ENCODE measurements around the gene RAB3GAP1.

Gene RAB3GAP1

DNA sequence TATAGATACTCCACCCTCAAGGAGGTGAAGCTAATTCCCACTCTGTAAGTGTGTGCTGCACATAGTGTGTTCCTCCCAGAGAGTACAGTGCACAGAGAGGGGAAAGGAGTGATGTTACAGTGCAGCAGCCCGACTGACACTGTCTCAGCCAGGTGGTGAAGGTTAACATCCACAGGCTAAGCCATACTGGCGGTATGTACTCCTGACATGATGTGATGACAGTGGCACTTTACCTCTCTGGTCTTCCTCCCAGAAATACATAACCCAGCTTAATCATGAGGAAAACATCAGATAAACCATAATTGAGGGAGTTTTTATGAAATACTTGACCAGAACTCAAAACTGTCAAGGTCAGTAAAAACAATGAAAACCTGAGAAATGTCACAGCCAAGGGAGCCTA, 107.1 kb downstream of the RAB3GAP1 start:
- DNase-seq, result no peak
- no peak for TF ChIP-seq EZH2 (IDR thresholded peaks at IDR 0.05; ENCODE audit: borderline replicate concordance, low read depth, low read length, severe bottlenecking)
- TF ChIP-seq, protein P1, sequence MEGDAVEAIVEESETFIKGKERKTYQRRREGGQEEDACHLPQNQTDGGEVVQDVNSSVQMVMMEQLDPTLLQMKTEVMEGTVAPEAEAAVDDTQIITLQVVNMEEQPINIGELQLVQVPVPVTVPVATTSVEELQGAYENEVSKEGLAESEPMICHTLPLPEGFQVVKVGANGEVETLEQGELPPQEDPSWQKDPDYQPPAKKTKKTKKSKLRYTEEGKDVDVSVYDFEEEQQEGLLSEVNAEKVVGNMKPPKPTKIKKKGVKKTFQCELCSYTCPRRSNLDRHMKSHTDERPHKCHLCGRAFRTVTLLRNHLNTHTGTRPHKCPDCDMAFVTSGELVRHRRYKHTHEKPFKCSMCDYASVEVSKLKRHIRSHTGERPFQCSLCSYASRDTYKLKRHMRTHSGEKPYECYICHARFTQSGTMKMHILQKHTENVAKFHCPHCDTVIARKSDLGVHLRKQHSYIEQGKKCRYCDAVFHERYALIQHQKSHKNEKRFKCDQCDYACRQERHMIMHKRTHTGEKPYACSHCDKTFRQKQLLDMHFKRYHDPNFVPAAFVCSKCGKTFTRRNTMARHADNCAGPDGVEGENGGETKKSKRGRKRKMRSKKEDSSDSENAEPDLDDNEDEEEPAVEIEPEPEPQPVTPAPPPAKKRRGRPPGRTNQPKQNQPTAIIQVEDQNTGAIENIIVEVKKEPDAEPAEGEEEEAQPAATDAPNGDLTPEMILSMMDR (IDR thresholded peaks at IDR 0.05; ENCODE audit: borderline replicate concordance, extremely low read depth, low read length, poor library complexity, severe bottlenecking), result no peak
- Histone ChIP-seq H3K27ac (ENCODE audit: low read length) (no peak overlapping the region), H4K20me1 (ENCODE audit: insufficient read depth, low read length) (no peaks in the 10 kb centered on the region), H3K27me3 (ENCODE audit: insufficient read depth, low read length, poor library complexity) (no peaks in the 10 kb centered on the region), H3K9me3 (ENCODE audit: insufficient read depth, low read length, severe bottlenecking) (no peaks in the 10 kb centered on the region), H3K9ac (ENCODE audit: low read depth, low read length) (no peak overlapping the region), H3K36me3 (ENCODE audit: insufficient read depth, low read length) (peaks cover 67% of the 10 kb centered on the region), H3K4me2 (ENCODE audit: insufficient read depth, low read length) (no peak overlapping the region), H3K79me2 (ENCODE audit: insufficient read depth, low read length) (no peaks in the 10 kb centered on the region), H2AFZ (ENCODE audit: low read depth, low read length) (no peak overlapping the region), H3K4me1 (ENCODE audit: insufficient read depth, low read length) (no peaks in the 10 kb centered on the region), H3K4me3 (ENCODE audit: low read depth in 1 of 2, low read length in 2 of 2) (no peak overlapping the region)
- no peak for ATAC-seq (ENCODE audit: insufficient read depth, low read depth)

DNA sequence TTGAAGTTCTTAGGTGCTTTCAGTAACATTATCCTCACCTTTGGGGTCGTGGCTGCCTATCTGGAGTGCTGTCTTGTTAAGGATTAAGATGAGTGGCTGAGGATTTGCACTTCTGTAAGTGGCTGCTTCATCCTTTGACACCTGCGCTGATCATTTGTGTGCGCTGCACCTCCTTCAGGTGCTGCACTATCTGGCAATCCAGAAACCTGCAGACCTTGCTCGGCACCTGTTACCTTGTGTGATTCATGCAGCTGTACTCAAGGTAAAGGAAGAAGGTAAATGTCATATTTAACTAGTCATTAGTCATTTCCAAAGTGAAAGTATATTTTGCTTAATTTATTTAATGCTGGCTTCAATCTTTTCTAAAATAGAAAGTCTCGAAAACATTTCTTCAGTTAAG, 110.3 kb downstream of the RAB3GAP1 start:
- Histone ChIP-seq H2AFZ (ENCODE audit: low read depth, low read length) (no peak overlapping the region), H3K4me2 (ENCODE audit: insufficient read depth, low read length) (no peak overlapping the region), H3K4me1 (ENCODE audit: insufficient read depth, low read length) (no peaks in the 10 kb centered on the region), H3K9me3 (ENCODE audit: insufficient read depth, low read length, severe bottlenecking) (no peaks in the 10 kb centered on the region), H3K27me3 (ENCODE audit: insufficient read depth, low read length, poor library complexity) (no peaks in the 10 kb centered on the region), H3K27ac (ENCODE audit: low read length) (no peak overlapping the region), H3K9ac (ENCODE audit: low read depth, low read length) (no peak overlapping the region), H4K20me1 (ENCODE audit: insufficient read depth, low read length) (no peaks in the 10 kb centered on the region), H3K79me2 (ENCODE audit: insufficient read depth, low read length) (no peaks in the 10 kb centered on the region), H3K4me3 (ENCODE audit: low read depth in 1 of 2, low read length in 2 of 2) (no peak overlapping the region), H3K36me3 (ENCODE audit: insufficient read depth, low read length) (peaks cover 57% of the 10 kb centered on the region)
- no peak for TF ChIP-seq EZH2 (IDR thresholded peaks at IDR 0.05; ENCODE audit: borderline replicate concordance, low read depth, low read length, severe bottlenecking)
- TF ChIP-seq, protein P1 (IDR thresholded peaks at IDR 0.05; ENCODE audit: borderline replicate concordance, extremely low read depth, low read length, poor library complexity, severe bottlenecking), result no peak
- no peak for ATAC-seq (ENCODE audit: insufficient read depth, low read depth)
- DNase-seq, result no peak

DNA sequence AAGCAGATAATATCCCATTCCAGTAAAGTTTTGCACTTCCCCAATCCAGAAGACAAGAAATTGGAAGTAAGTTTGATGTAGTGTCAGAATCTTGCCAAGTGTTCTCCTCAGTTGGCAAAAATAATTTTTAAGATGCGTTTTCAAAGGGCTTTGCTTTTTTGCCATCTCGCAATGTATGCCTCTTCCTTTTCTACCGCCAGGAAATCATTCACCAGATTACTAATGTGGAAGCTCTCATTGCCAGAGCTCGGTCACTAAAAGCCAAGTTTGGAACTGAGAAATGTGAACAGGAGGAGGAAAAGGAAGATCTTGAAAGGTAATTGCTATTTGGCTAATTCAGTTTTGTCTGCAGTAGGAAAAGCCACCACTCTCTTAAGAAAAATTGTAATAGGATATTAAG, 110.7 kb downstream of the RAB3GAP1 start:
- Histone ChIP-seq H3K36me3 (ENCODE audit: insufficient read depth, low read length) (peaks cover 57% of the 10 kb centered on the region), H3K4me1 (ENCODE audit: insufficient read depth, low read length) (no peaks in the 10 kb centered on the region), H3K9me3 (ENCODE audit: insufficient read depth, low read length, severe bottlenecking) (no peaks in the 10 kb centered on the region), H3K4me3 (ENCODE audit: low read depth in 1 of 2, low read length in 2 of 2) (no peak overlapping the region), H3K4me2 (ENCODE audit: insufficient read depth, low read length) (no peak overlapping the region), H3K9ac (ENCODE audit: low read depth, low read length) (no peak overlapping the region), H4K20me1 (ENCODE audit: insufficient read depth, low read length) (no peaks in the 10 kb centered on the region), H3K27ac (ENCODE audit: low read length) (no peak overlapping the region), H2AFZ (ENCODE audit: low read depth, low read length) (no peak overlapping the region), H3K27me3 (ENCODE audit: insufficient read depth, low read length, poor library complexity) (no peaks in the 10 kb centered on the region), H3K79me2 (ENCODE audit: insufficient read depth, low read length) (no peaks in the 10 kb centered on the region)
- no peak for TF ChIP-seq EZH2 (IDR thresholded peaks at IDR 0.05; ENCODE audit: borderline replicate concordance, low read depth, low read length, severe bottlenecking)
- TF ChIP-seq, protein P1 (IDR thresholded peaks at IDR 0.05; ENCODE audit: borderline replicate concordance, extremely low read depth, low read length, poor library complexity, severe bottlenecking), result no peak
- ATAC-seq (ENCODE audit: insufficient read depth, low read depth), result no peak
- no peak for DNase-seq

DNA sequence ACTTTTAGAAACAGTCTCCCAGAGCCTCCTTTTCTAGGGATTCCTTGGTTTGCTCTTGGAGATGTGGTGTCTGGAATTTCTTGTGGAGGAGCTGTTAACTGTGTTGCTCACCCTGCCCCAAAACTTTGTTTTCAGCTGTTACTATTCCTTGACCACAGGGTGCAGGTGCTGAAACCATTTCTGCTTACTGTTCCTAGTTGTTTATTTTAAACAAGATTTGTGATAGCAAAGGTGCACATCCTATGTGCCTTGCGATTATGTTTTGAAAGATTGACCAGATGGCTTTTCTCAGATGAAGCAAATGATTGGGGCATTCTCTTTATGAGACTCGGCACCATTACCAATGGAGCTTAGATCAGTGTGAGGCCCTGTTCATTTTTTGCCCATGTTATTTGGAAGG, 111.2 kb downstream of the RAB3GAP1 start:
- Histone ChIP-seq H3K27ac (ENCODE audit: low read length) (no peak overlapping the region), H4K20me1 (ENCODE audit: insufficient read depth, low read length) (no peaks in the 10 kb centered on the region), H3K9me3 (ENCODE audit: insufficient read depth, low read length, severe bottlenecking) (no peaks in the 10 kb centered on the region), H3K36me3 (ENCODE audit: insufficient read depth, low read length) (peaks cover 56% of the 10 kb centered on the region), H3K4me2 (ENCODE audit: insufficient read depth, low read length) (no peak overlapping the region), H3K4me1 (ENCODE audit: insufficient read depth, low read length) (no peaks in the 10 kb centered on the region), H3K27me3 (ENCODE audit: insufficient read depth, low read length, poor library complexity) (no peaks in the 10 kb centered on the region), H3K79me2 (ENCODE audit: insufficient read depth, low read length) (no peaks in the 10 kb centered on the region), H3K9ac (ENCODE audit: low read depth, low read length) (no peak overlapping the region), H3K4me3 (ENCODE audit: low read depth in 1 of 2, low read length in 2 of 2) (no peak overlapping the region), H2AFZ (ENCODE audit: low read depth, low read length) (no peak overlapping the region)
- ATAC-seq (ENCODE audit: insufficient read depth, low read depth), result no peak
- DNase-seq, result no peak
- TF ChIP-seq, protein P1 (IDR thresholded peaks at IDR 0.05; ENCODE audit: borderline replicate concordance, extremely low read depth, low read length, poor library complexity, severe bottlenecking), result no peak
- TF ChIP-seq EZH2 (IDR thresholded peaks at IDR 0.05; ENCODE audit: borderline replicate concordance, low read depth, low read length, severe bottlenecking), result no peak

Data from DND-41 (cell line).